SH-SY5Y (cell line): ENCODE data around the gene PFDN6.

Source experiments
- GATA2 ChIP-seq: IDR thresholded peaks from 2 replicates; pipeline ENCODE4 v1.6.1; 2011; ENCODE audit warnings: mild to moderate bottlenecking, low read depth, low read length
- GATA3 ChIP-seq: IDR thresholded peaks from 2 replicates; pipeline ENCODE4 v1.6.1; 2011; ENCODE audit warnings: low read depth, mild to moderate bottlenecking, low read length, moderate library complexity

DNA sequence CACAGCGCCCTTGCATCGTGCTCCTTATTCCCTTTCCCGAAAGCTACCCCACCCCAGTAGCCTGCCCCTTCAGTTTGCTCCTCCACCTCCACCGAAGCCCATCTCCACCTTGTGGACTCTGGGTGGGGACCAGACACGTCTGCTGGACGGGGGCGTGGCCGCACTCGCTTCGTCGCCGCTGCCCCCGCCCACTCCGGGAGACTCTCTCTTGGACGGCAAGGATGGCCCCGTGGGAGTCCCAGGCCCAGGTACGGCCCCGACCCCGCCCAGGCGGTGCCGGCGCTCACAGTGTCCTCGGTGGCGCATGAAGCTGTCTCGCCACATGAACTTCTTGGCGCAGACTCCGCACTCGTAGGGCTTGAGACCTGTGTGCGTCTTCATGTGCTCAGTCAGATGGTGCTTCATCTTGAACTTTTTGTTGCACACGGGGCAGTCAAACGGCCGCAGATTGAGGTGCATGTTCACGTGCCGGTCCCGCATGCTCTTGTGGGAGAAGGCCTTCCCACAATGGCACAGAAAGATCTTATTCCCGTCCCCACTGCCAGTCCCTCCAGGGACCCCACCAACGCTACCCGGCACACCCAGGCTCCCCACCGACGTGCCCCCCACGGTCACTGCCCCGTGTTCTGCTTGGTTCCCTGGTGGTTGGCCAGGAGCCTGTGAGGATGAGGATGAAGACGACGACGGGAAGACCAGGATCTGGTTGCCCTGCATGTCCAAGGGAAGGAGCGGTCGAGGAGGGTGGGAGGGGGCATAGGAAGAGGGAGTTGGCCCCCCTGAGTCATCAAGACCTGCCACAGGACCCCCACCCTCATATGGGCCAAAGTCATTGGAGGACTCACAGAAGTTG is 25.8 kb downstream of the PFDN6 start:
- TF ChIP-seq GATA2 (no peak), GATA3 (no peak)
